Breast epithelium (tissue), 4 donors: ENCODE data around the gene ACER2. TPM values are rescaled to one million over a fixed set of nuclear protein-coding genes. Genes with fewer than 3 reads are reported as not detected.

ENCODE experiments used
- DNase-seq, 2 donors: peaks; one replicate each; pipeline ENCODE4 v3.0.0-alpha.2; 2019; ENCODE audit warnings: low spot score in 2 of 2
- H3K27ac ChIP-seq, 2 donors: fragments of 200-600 bp; sonication (generic) in 1 of 2; one replicate each; pipeline ENCODE4 v1.5.1; 2016 to 2019; ENCODE audit warnings: mild to moderate bottlenecking in 1 of 2
- H3K27me3 ChIP-seq, 2 donors: fragments of 200-600 bp; sonication (generic) in 1 of 2; one replicate each; pipeline versions ENCODE4 v1.5.1 to v1.6.0; 2017 to 2019; ENCODE audit warnings: control low read depth in 1 of 2, mild to moderate bottlenecking in 1 of 2
- H3K36me3 ChIP-seq: fragments of 200-600 bp; one replicate; pipeline ENCODE4 v1.5.1; 2019
- H3K4me1 ChIP-seq, 2 donors: fragments of 200-600 bp; sonication (generic); one replicate each; pipeline ENCODE4 v1.5.1; 2016 to 2019; ENCODE audit warnings: control low read depth in 1 of 2
- H3K4me3 ChIP-seq, 3 donors: fragments of 200-600 bp; sonication (generic); 1 replicate in 2 of 3; 2 replicates in 1 of 3; pipeline ENCODE4 v1.5.1; 2016 to 2019; ENCODE audit warnings: mild to moderate bottlenecking in 3 of 3, moderate library complexity in 2 of 3
- H3K9me3 ChIP-seq, 2 donors: fragments of 200-600 bp; sonication (generic) in 1 of 2; one replicate each; pipeline ENCODE4 v1.5.1; 2016 to 2019; ENCODE audit warnings: control low read depth in 1 of 2
- CTCF ChIP-seq, 3 donors: fragments of 450-650 bp; IDR thresholded peaks; one replicate each; pipeline ENCODE4 v1.5.1; 2016 to 2017; ENCODE audit warnings: antibody characterized with exemption in 3 of 3, mild to moderate bottlenecking in 3 of 3, moderate library complexity in 3 of 3
- POLR2A ChIP-seq: fragments of 450-650 bp; IDR thresholded peaks from one replicate; pipeline ENCODE4 v1.6.1; 2016; ENCODE audit warnings: antibody characterized with exemption, mild to moderate bottlenecking, moderate library complexity
- POLR2AphosphoS5 ChIP-seq, 3 donors: sonication (generic); formaldehyde crosslinking; IDR thresholded peaks; one replicate each; pipeline ENCODE4 v1.6.1; 2017; ENCODE audit warnings: antibody characterized with exemption in 3 of 3
- intact Hi-C: fragments of 100-400 bp; cut with DNase I; formaldehyde crosslinking; loops from one replicate; pipeline ENCODE4 v1.15.1; 2023; ENCODE audit warnings: low total_unique reads
- total RNA-seq, 3 donors: library from RNA; depleted of rRNA; stranded (reverse); fragments of >200 nt; gene quantifications; one replicate each; pipeline ENCODE4 v1.1.0, GENCODE V29; 2016

Gene ACER2
- total RNA-seq, 3 donors from 2014 or later: 11.0 to 17.6 (median 16.7) TPM

- TF ChIP-seq POLR2A (no peak), POLR2AphosphoS5 (IDR thresholded peaks at IDR 0.05) (no peak), CTCF (IDR thresholded peaks at IDR 0.05) (no peak)
- Histone ChIP-seq H3K36me3 (no peaks in the 10 kb centered on the region), H3K9me3 (no peaks in the 10 kb centered on the region), H3K4me3 (no peak overlapping the region), H3K4me1 (no peaks in the 10 kb centered on the region), H3K27me3 (no peaks in the 10 kb centered on the region), H3K27ac (no peak overlapping the region)
- intact Hi-C loops: no loop called here
- no peak for DNase-seq
These were observed 52.3 kb downstream of the ACER2 start for GRCh38 chr9:19461135-19461534.

- peak overlapping the region; percentile 50 to 81 (median 58) for H3K4me3 ChIP-seq
- no peak overlapping the region for H3K27ac ChIP-seq
- no peak for TF ChIP-seq POLR2A
- no peak for TF ChIP-seq CTCF (IDR thresholded peaks at IDR 0.05)
- no peak for TF ChIP-seq POLR2AphosphoS5 (IDR thresholded peaks at IDR 0.05)
- H3K4me1 ChIP-seq: no peaks in the 10 kb centered on the region
- no peaks in the 10 kb centered on the region for H3K36me3 ChIP-seq
- intact Hi-C loops: no loop called here
- no peaks in the 10 kb centered on the region for H3K9me3 ChIP-seq
- no peak for DNase-seq
- H3K27me3 ChIP-seq: no peaks in the 10 kb centered on the region
These were observed 55.4 kb downstream of the ACER2 start for GRCh38 chr9:19464061-19464763.

GRCh38 chr9:19464764-19465585 lies 56.2 kb downstream of the ACER2 start:
- no peaks in the 10 kb centered on the region for H3K36me3 ChIP-seq
- H3K9me3 ChIP-seq: no peaks in the 10 kb centered on the region
- TF ChIP-seq POLR2AphosphoS5 (IDR thresholded peaks at IDR 0.05): no peak
- no peak for TF ChIP-seq POLR2A
- TF ChIP-seq CTCF (IDR thresholded peaks at IDR 0.05): peak in 2 of 3 donors; percentile 41 to 63
- H3K27ac ChIP-seq: no peak overlapping the region
- peak overlapping the region; percentile 50 to 81 (median 58) for H3K4me3 ChIP-seq
- H3K4me1 ChIP-seq: no peaks in the 10 kb centered on the region
- no peaks in the 10 kb centered on the region for H3K27me3 ChIP-seq
- peak; percentile 30 to 58 for DNase-seq
- intact Hi-C loops: no loop called here

GRCh38 chr9:19465586-19466279 lies 56.9 kb downstream of the ACER2 start:
- TF ChIP-seq POLR2A (no peak), POLR2AphosphoS5 (IDR thresholded peaks at IDR 0.05) (no peak), CTCF (IDR thresholded peaks at IDR 0.05) (no peak)
- Histone ChIP-seq H3K4me1 (no peaks in the 10 kb centered on the region), H3K27me3 (no peaks in the 10 kb centered on the region), H3K9me3 (no peaks in the 10 kb centered on the region), H3K27ac (no peak overlapping the region), H3K4me3 (no peak overlapping the region), H3K36me3 (no peaks in the 10 kb centered on the region)
- DNase-seq: no peak
- intact Hi-C loops: no loop called here
